Neural cell (in vitro differentiated cells): ENCODE measurements around the gene CD83. TPM values are rescaled to one million over a fixed set of nuclear protein-coding genes. Genes with fewer than 3 reads are reported as not detected.

Experiments
- H2AFZ ChIP-seq: fragments of 200-600, 300-800 bp; sonication (generic), shearing (Covaris generic); 2 replicates; pipeline ENCODE4 v1.6.0; 2014; ENCODE audit warnings: low read depth, mild to moderate bottlenecking, antibody characterized with exemption, low read length, moderate library complexity
- H3F3A ChIP-seq: fragments of 200-600 bp; shearing (Covaris generic); 2 replicates; pipeline ENCODE4 v1.6.1; 2016; ENCODE audit warnings: mild to moderate bottlenecking, moderate library complexity, mixed read lengths, antibody characterized with exemption, low read length; ENCODE audit not compliant: insufficient read depth, poor library complexity, severe bottlenecking
- H3K27ac ChIP-seq: fragments of 200-600, 300-800 bp; sonication (generic), shearing (Covaris generic); 2 replicates; pipeline ENCODE4 v1.5.1; 2014; ENCODE audit warnings: mild to moderate bottlenecking, low read length, moderate library complexity
- H3K27me3 ChIP-seq: fragments of 300-800, 200-600 bp; sonication (generic), shearing (Covaris generic); 2 replicates; pipeline ENCODE4 v1.6.0; 2014; ENCODE audit warnings: mild to moderate bottlenecking, low read depth, low read length, moderate library complexity; ENCODE audit not compliant: insufficient read depth
- H3K36me3 ChIP-seq: fragments of 300-800, 200-600 bp; sonication (generic), shearing (Covaris generic); 2 replicates; pipeline ENCODE4 v1.5.1; 2014; ENCODE audit warnings: mild to moderate bottlenecking, antibody characterized with exemption, low read length, moderate library complexity; ENCODE audit not compliant: insufficient read depth
- H3K4me2 ChIP-seq: fragments of 300-800, 200-600 bp; sonication (generic), shearing (Covaris generic); 2 replicates; pipeline ENCODE4 v1.6.0; 2014; ENCODE audit warnings: mild to moderate bottlenecking, low read length
- H3K4me3 ChIP-seq: fragments of 300-800, 200-600 bp; sonication (generic), shearing (Covaris generic); 2 replicates; pipeline ENCODE4 v1.5.1; 2014; ENCODE audit warnings: mild to moderate bottlenecking, low read length, moderate library complexity
- H3K79me2 ChIP-seq: fragments of 200-600 bp; shearing (Covaris generic); replicated peaks from 2 replicates; pipeline ENCODE4 v1.6.0; 2014; ENCODE audit warnings: mild to moderate bottlenecking, low read length, moderate library complexity; ENCODE audit not compliant: insufficient read depth
- H3K9ac ChIP-seq: fragments of 300-800, 200-600 bp; sonication (generic), shearing (Covaris generic); 2 replicates; pipeline ENCODE4 v1.6.1; 2016; ENCODE audit warnings: mild to moderate bottlenecking, low read length, mixed read lengths
- H3K9me2 ChIP-seq: fragments of 200-600 bp; shearing (Covaris generic); 2 replicates; pipeline ENCODE4 v1.6.1; 2016; ENCODE audit warnings: mild to moderate bottlenecking, low read length, mixed read lengths; ENCODE audit not compliant: insufficient read depth
- H3K9me3 ChIP-seq: fragments of 200-600, 300-800 bp; sonication (generic), shearing (Covaris generic); 2 replicates; pipeline ENCODE4 v1.6.1; 2016; ENCODE audit warnings: mild to moderate bottlenecking, mixed run types, low read length, moderate library complexity, mixed read lengths
- H4K20me1 ChIP-seq: fragments of 200-600 bp; shearing (Covaris generic); 2 replicates; pipeline ENCODE4 v1.6.1; 2016; ENCODE audit warnings: mild to moderate bottlenecking, mixed run types; ENCODE audit not compliant: insufficient read depth
- EP300 ChIP-seq: fragments of 450-650 bp; conservative IDR thresholded peaks from 2 replicates; pipeline ENCODE4 v1.6.1; 2014; ENCODE audit warnings: antibody characterized with exemption, mild to moderate bottlenecking, moderate library complexity; ENCODE audit not compliant: poor library complexity, severe bottlenecking
- EZH2 ChIP-seq: fragments of 200-600, 300-800 bp; shearing (Covaris generic), sonication (generic); IDR thresholded peaks from 2 replicates; pipeline ENCODE4 v1.6.1; 2014; ENCODE audit warnings: antibody characterized with exemption, low read length, borderline replicate concordance, mild to moderate bottlenecking; ENCODE audit not compliant: insufficient read depth, poor library complexity, severe bottlenecking
- MXI1 ChIP-seq: fragments of 450-650 bp; conservative IDR thresholded peaks from 2 replicates; pipeline ENCODE4 v1.6.1; 2014; ENCODE audit warnings: antibody characterized with exemption, mild to moderate bottlenecking; ENCODE audit not compliant: poor library complexity, severe bottlenecking
- POLR2AphosphoS5 ChIP-seq: IDR thresholded peaks from 2 replicates; pipeline ENCODE4 v1.6.1; 2012
- RAD21 ChIP-seq: fragments of 450-650 bp; conservative IDR thresholded peaks from 2 replicates; pipeline ENCODE4 v1.6.1; 2014; ENCODE audit warnings: antibody characterized with exemption, mild to moderate bottlenecking, moderate library complexity
- SMC3 ChIP-seq: fragments of 450-650 bp; conservative IDR thresholded peaks from 2 replicates; pipeline ENCODE4 v1.6.1; 2014; ENCODE audit warnings: antibody characterized with exemption, mild to moderate bottlenecking, moderate library complexity; ENCODE audit not compliant: poor library complexity
- TAF1 ChIP-seq: IDR thresholded peaks from 2 replicates; pipeline ENCODE4 v1.6.1; 2012; ENCODE audit warnings: low read depth
- polyA plus RNA-seq: library from polyadenylated mRNA; depleted of rRNA; stranded (reverse); fragments of >200 nt; gene quantifications from 2 replicates; pipeline ENCODE4 v1.2.3, GENCODE V29; 2014
- TF ChIP-seq, protein P1 (sequence below): fragments of 450-650 bp; IDR thresholded peaks from 2 replicates; pipeline ENCODE4 v1.5.1; 2014; ENCODE audit warnings: antibody characterized with exemption, mild to moderate bottlenecking, moderate library complexity; ENCODE audit not compliant: poor library complexity, severe bottlenecking
- TF ChIP-seq, protein P2 (sequence below): IDR thresholded peaks from 2 replicates; pipeline ENCODE4 v1.6.1; 2012; ENCODE audit warnings: borderline replicate concordance

Gene CD83
- polyA plus RNA-seq, 1 donor from 2014 or later = 17.0 TPM

DNA sequence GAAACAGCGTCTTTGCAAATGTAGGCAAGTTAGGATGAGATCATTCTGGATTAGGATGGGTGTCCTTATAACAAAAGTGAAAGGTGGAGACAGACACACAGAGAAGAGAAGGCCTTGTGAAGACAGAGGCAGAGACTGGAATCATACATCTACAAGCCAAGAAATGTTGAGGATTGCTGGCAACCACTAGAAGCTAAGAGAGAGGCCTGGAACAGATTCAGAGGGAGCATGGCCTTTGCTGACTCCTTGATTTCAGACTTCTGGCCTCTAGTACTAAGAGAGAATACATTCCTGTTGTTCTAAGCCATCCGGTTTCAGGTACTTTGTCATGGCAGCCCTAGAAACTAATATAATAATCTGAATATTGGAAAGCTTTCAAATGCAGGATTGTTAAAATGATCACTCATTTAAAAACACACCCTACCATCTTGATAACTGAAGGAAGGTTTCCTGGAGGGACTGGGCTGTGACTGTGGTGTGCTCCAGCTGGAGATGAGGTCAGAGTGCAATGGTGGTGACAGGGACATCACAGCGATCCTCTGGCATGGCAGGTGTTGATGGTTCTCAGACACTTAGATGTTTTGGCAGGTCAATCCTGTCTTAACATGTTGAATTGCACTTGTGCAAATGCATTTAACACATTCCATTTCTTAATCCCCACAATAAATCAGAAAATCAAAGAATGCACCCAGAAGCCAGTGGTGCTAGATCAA, 25.1 kb downstream of the CD83 start:
- no peak overlapping the region for H2AFZ ChIP-seq
- H3K4me2 ChIP-seq = no peak overlapping the region
- no peak overlapping the region for H3K4me3 ChIP-seq
- no peaks in the 10 kb centered on the region for H3K9me3 ChIP-seq
- peaks cover 4% of the 10 kb centered on the region for H3F3A ChIP-seq
- no peak overlapping the region for H3K9ac ChIP-seq
- no peaks in the 10 kb centered on the region for H4K20me1 ChIP-seq
- no peak for TF ChIP-seq RAD21
- TF ChIP-seq SMC3 = no peak
- TF ChIP-seq POLR2AphosphoS5 = no peak
- TF ChIP-seq EZH2 = no peak
- TF ChIP-seq, protein P1, sequence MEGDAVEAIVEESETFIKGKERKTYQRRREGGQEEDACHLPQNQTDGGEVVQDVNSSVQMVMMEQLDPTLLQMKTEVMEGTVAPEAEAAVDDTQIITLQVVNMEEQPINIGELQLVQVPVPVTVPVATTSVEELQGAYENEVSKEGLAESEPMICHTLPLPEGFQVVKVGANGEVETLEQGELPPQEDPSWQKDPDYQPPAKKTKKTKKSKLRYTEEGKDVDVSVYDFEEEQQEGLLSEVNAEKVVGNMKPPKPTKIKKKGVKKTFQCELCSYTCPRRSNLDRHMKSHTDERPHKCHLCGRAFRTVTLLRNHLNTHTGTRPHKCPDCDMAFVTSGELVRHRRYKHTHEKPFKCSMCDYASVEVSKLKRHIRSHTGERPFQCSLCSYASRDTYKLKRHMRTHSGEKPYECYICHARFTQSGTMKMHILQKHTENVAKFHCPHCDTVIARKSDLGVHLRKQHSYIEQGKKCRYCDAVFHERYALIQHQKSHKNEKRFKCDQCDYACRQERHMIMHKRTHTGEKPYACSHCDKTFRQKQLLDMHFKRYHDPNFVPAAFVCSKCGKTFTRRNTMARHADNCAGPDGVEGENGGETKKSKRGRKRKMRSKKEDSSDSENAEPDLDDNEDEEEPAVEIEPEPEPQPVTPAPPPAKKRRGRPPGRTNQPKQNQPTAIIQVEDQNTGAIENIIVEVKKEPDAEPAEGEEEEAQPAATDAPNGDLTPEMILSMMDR = no peak
- no peak for TF ChIP-seq MXI1
- TF ChIP-seq EP300 = no peak
- TF ChIP-seq, protein P2, sequence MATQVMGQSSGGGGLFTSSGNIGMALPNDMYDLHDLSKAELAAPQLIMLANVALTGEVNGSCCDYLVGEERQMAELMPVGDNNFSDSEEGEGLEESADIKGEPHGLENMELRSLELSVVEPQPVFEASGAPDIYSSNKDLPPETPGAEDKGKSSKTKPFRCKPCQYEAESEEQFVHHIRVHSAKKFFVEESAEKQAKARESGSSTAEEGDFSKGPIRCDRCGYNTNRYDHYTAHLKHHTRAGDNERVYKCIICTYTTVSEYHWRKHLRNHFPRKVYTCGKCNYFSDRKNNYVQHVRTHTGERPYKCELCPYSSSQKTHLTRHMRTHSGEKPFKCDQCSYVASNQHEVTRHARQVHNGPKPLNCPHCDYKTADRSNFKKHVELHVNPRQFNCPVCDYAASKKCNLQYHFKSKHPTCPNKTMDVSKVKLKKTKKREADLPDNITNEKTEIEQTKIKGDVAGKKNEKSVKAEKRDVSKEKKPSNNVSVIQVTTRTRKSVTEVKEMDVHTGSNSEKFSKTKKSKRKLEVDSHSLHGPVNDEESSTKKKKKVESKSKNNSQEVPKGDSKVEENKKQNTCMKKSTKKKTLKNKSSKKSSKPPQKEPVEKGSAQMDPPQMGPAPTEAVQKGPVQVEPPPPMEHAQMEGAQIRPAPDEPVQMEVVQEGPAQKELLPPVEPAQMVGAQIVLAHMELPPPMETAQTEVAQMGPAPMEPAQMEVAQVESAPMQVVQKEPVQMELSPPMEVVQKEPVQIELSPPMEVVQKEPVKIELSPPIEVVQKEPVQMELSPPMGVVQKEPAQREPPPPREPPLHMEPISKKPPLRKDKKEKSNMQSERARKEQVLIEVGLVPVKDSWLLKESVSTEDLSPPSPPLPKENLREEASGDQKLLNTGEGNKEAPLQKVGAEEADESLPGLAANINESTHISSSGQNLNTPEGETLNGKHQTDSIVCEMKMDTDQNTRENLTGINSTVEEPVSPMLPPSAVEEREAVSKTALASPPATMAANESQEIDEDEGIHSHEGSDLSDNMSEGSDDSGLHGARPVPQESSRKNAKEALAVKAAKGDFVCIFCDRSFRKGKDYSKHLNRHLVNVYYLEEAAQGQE = no peak
- no peak for TF ChIP-seq TAF1
- no peaks in the 10 kb centered on the region for H3K27me3 ChIP-seq
- H3K9me2 ChIP-seq = no peaks in the 10 kb centered on the region
- no peaks in the 10 kb centered on the region for H3K36me3 ChIP-seq
- H3K27ac ChIP-seq = no peak overlapping the region
- H3K79me2 ChIP-seq = no peaks in the 10 kb centered on the region

DNA sequence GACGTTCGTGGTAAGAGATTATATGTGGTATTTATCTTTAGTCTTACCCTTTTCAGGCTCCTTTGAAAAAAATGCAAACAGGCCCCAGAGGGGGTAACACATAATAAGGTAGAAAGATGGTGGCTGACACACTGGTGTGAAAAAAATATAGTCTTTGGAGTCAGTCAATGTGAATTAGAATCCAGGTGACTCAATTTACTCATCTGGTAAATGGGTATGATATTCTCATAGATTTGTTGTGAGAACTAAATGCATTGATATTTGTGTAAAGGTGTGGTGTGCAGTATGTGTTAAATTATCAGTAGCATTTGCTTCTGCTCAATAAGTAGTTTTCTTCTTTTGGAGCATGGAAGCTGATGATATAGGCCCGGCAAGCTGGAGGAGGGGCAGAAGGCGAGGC, 25.7 kb downstream of the CD83 start:
- no peak overlapping the region for H3K4me3 ChIP-seq
- H3F3A ChIP-seq = peaks cover 4% of the 10 kb centered on the region
- no peaks in the 10 kb centered on the region for H3K36me3 ChIP-seq
- no peak overlapping the region for H3K4me2 ChIP-seq
- H3K27ac ChIP-seq = no peak overlapping the region
- H3K9me2 ChIP-seq = no peaks in the 10 kb centered on the region
- H3K27me3 ChIP-seq = no peaks in the 10 kb centered on the region
- no peak overlapping the region for H2AFZ ChIP-seq
- no peaks in the 10 kb centered on the region for H3K79me2 ChIP-seq
- no peak overlapping the region for H3K9ac ChIP-seq
- no peaks in the 10 kb centered on the region for H3K9me3 ChIP-seq
- no peak for TF ChIP-seq MXI1
- TF ChIP-seq, protein P1 = no peak
- TF ChIP-seq SMC3 = no peak
- TF ChIP-seq EZH2 = no peak
- TF ChIP-seq RAD21 = no peak
- no peak for TF ChIP-seq TAF1
- TF ChIP-seq EP300 = no peak
- no peak for TF ChIP-seq POLR2AphosphoS5
- TF ChIP-seq, protein P2 = no peak
- H4K20me1 ChIP-seq = no peaks in the 10 kb centered on the region
